ENCODE data around the gene SNN. TPM values are rescaled to one million over a fixed set of nuclear protein-coding genes. Genes with fewer than 3 reads are reported as not detected.

SNN gene
- polyA plus RNA-seq, 2 of the 4 experiments (the other 2 are of a cell fraction): 6.3 to 10.7 TPM

- CTCF ChIA-PET: interaction anchor here (0.8 to 5.2 kb wide), 7 partner anchors 38 to 281 kb away, joined by 3 to 25 read pairs (median 4); partner anchors contain the start of gene ZC3H7A
These were observed 8.5 kb downstream of the SNN start for GRCh38 chr16:11676799-11677198.

GRCh38 chr16:11677451-11677951 is 9.2 kb downstream of the SNN start:
- Histone ChIP-seq H3K9me3 (no peaks in the 10 kb centered on the region), H3K4me3 (no peak overlapping the region), H3K4me1 (peaks cover 65% of the 10 kb centered on the region), H3K27ac (peak overlapping the region; percentile 6 to 58; a peak in 4 of 6 replicates), H3K4me2 (no peak overlapping the region)
- DNase-seq (ENCODE audit: low read depth in 1 of 2, low spot score in 1 of 2): no peak
- no peak for ATAC-seq
- ChIA-PET POLR2A (no interaction called here), CTCF (interaction anchor here (0.8 to 5.2 kb wide), 12 partner anchors 12 to 390 kb away, joined by 3 to 25 read pairs (median 3); partner anchors contain the start of gene ZC3H7A)
- TF ChIP-seq RFX5 (IDR thresholded peaks at IDR 0.05) (no peak), CHD2 (IDR thresholded peaks at IDR 0.05; ENCODE audit: low read length, partially characterized antibody) (no peak), EHMT2 (IDR thresholded peaks at IDR 0.05; ENCODE audit: low read depth) (no peak)
- FAIRE-seq: no peak
- 57% methylated on average over 9 of the region's 9 CpGs for WGBS (ENCODE audit: missing lambda C conversion rate)

More at GRCh38 chr16:11676799-11677198, 8.5 kb downstream of the SNN start:
- no peak for DNase-seq (ENCODE audit: low read depth in 1 of 2, low spot score in 1 of 2)
- WGBS (ENCODE audit: missing lambda C conversion rate): 88% methylated on average over 14 of the region's 14 CpGs
- Histone ChIP-seq H3K9me3 (no peaks in the 10 kb centered on the region), H3K4me3 (no peak overlapping the region), H3K4me2 (no peak overlapping the region), H3K4me1 (peaks cover 66% of the 10 kb centered on the region), H3K27ac (peak overlapping the region; percentile 14 to 58; a peak in 4 of 6 replicates)
- POLR2A ChIA-PET: no interaction called here
- no peak for ATAC-seq
- TF ChIP-seq FOSL2 (IDR thresholded peaks at IDR 0.05) (no peak), FOSL2 (CRISPR knock-in tag; IDR thresholded peaks at IDR 0.05) (no peak), RAD21 (conservative IDR thresholded peaks at IDR 0.05 in 1 of 2, IDR thresholded peaks at IDR 0.05 in 1 of 2) (no peak), FOXS1 (CRISPR knock-in tag; IDR thresholded peaks at IDR 0.05) (no peak), CBX2 (IDR thresholded peaks at IDR 0.05; ENCODE audit: borderline replicate concordance, low read depth) (no peak), MAZ (IDR thresholded peaks at IDR 0.05; ENCODE audit: borderline replicate concordance, low read depth, low read length) (no peak), GATA3 (IDR thresholded peaks at IDR 0.05; ENCODE audit: borderline replicate concordance) (no peak), JUNB (IDR thresholded peaks at IDR 0.05) (no peak), ZC3H11A (IDR thresholded peaks at IDR 0.05) (no peak), FOSB (CRISPR knock-in tag; IDR thresholded peaks at IDR 0.05) (no peak), HEYL (CRISPR knock-in tag; IDR thresholded peaks at IDR 0.05) (no peak), EP300 (IDR thresholded peaks at IDR 0.05) (no peak), RARB (CRISPR knock-in tag; IDR thresholded peaks at IDR 0.05) (no peak)
- FAIRE-seq: no peak

GRCh38 chr16:11677959-11678881 is 10.0 kb downstream of the SNN start:
- peaks cover 64% of the 10 kb centered on the region for H3K4me1 ChIP-seq
- no peak for TF ChIP-seq BHLHE40 (IDR thresholded peaks at IDR 0.05; ENCODE audit: low read depth, low read length)
- no peak for TF ChIP-seq TP53 (CRISPR knock-in tag; IDR thresholded peaks at IDR 0.05)
- no peak for TF ChIP-seq MAZ (IDR thresholded peaks at IDR 0.05; ENCODE audit: borderline replicate concordance, low read depth, low read length)
- no peak for TF ChIP-seq CBX8 (IDR thresholded peaks at IDR 0.05)
- no peak for TF ChIP-seq HOXA7 (CRISPR knock-in tag; IDR thresholded peaks at IDR 0.05)
- TF ChIP-seq RFX5 (IDR thresholded peaks at IDR 0.05): no peak
- TF ChIP-seq TFCP2L1 (CRISPR knock-in tag; IDR thresholded peaks at IDR 0.05): no peak
- TF ChIP-seq REST (IDR thresholded peaks at IDR 0.05): no peak
- TF ChIP-seq RNF2 (IDR thresholded peaks at IDR 0.05; ENCODE audit: borderline replicate concordance, low read depth): no peak
- no peak for TF ChIP-seq FOSL2 (IDR thresholded peaks at IDR 0.05)
- TF ChIP-seq FOSL2 (CRISPR knock-in tag; IDR thresholded peaks at IDR 0.05): no peak
- TF ChIP-seq ZNF302 (CRISPR knock-in tag; IDR thresholded peaks at IDR 0.05): no peak
- TF ChIP-seq KDM1A (IDR thresholded peaks at IDR 0.05; ENCODE audit: low read depth): no peak
- no peak for TF ChIP-seq NPAS2 (CRISPR knock-in tag; IDR thresholded peaks at IDR 0.05; ENCODE audit: borderline replicate concordance)
- FAIRE-seq (no peak), DNase-seq (ENCODE audit: low read depth in 1 of 2, low spot score in 1 of 2) (no peak), ATAC-seq (no peak)
- ChIA-PET CTCF (interaction anchor here (0.9 to 5.2 kb wide), 10 partner anchors 12 to 390 kb away, joined by 3 to 25 read pairs (median 4); partner anchors contain the start of gene ZC3H7A), POLR2A (no interaction called here)
- H3K4me2 ChIP-seq: no peak overlapping the region
- H3K4me3 ChIP-seq: no peak overlapping the region
- WGBS (ENCODE audit: missing lambda C conversion rate): 92% methylated on average over 18 of the region's 18 CpGs
- peak overlapping the region; percentile 6 to 58; a peak in 3 of 6 replicates for H3K27ac ChIP-seq
- H3K9me3 ChIP-seq: no peaks in the 10 kb centered on the region

All from A549 (cell line).